Duodenal mucosa (tissue), 2 donors: ENCODE results near the gene LEKR1.

Experiments
- H3K27ac ChIP-seq: one replicate; pipeline ENCODE4 v1.7.0; 2013; ENCODE audit warnings: low read depth, low read length
- H3K27me3 ChIP-seq, 2 donors: one replicate each; pipeline ENCODE4 v1.7.0; 2013; ENCODE audit warnings: low read length in 2 of 2, control low read depth in 1 of 2; ENCODE audit not compliant: insufficient read depth in 2 of 2, control insufficient read depth in 1 of 2
- H3K36me3 ChIP-seq, 2 donors: one replicate each; pipeline ENCODE4 v1.7.0; 2013; ENCODE audit warnings: low read length in 2 of 2, control low read depth in 1 of 2; ENCODE audit not compliant: insufficient read depth in 2 of 2, control insufficient read depth in 1 of 2
- H3K4me1 ChIP-seq, 2 donors: one replicate each; pipeline ENCODE4 v1.7.0; 2013; ENCODE audit warnings: low read length in 2 of 2, control low read depth in 1 of 2; ENCODE audit not compliant: insufficient read depth in 2 of 2, control insufficient read depth in 1 of 2
- H3K4me3 ChIP-seq, 2 donors: one replicate each; pipeline ENCODE4 v1.7.0; 2013; ENCODE audit warnings: low read length in 2 of 2, low read depth in 1 of 2
- H3K9ac ChIP-seq, 2 donors: one replicate each; pipeline ENCODE4 v1.7.0; 2013; ENCODE audit warnings: low read length in 2 of 2, low read depth in 1 of 2
- H3K9me3 ChIP-seq, 2 donors: one replicate each; pipeline ENCODE4 v1.7.0; 2013; ENCODE audit warnings: low read length in 2 of 2, control low read depth in 1 of 2; ENCODE audit not compliant: control insufficient read depth in 1 of 2

The LEKR1 gene

DNA sequence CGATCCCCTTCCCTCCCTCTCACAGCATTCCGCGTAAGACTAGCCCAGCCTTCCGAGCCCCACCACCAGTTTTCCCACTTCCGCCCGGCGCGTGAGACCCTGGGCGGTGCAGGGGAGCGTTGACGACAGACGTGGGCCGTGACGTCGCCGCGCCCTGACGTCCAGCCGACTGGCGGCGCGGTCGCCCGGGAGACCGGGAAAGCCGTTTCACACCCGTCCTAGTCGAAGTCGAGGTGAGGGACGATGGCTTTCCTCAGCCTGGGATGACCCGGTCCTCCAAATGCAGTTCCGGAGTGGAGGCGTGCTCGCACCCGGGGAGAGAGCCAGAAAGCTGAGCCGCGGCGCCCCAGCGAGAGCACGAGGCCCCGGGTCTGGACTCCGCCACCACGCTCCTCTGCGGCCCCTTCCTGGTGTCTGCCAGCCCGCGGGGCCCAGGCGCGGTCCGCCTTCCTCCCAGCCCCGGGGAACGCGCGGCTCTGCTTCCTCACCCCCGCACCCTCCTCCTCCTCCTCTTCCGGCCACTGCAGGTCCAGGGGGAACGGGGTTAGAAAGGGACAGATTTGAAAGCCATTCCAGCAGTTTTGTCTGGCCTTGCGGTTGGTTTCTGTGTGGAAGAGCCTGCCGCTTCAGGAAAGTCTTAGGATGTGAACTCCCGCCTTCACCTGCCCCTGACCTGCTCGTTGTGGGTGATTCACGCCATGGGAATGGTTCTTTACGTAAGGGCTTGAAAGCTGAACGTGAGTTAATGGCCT is at the start of gene LEKR1:
Gene LEKR1, plus strand, starts transcription at position 210 of the 752 bp plus-strand sequence. CDS start 2,977 bp downstream, outside the sequence.
- peak within 1 kb of the TSS; percentile 83 to 84 for H3K4me3 ChIP-seq
- peak within 1 kb of the TSS; percentile 94 for H3K9ac ChIP-seq
- no peaks in the 10 kb centered on the region for H3K9me3 ChIP-seq
- no peaks in the 10 kb centered on the region for H3K36me3 ChIP-seq
- H3K27me3 ChIP-seq: no peaks in the 10 kb centered on the region
- peak within 1 kb of the TSS; percentile 97 for H3K27ac ChIP-seq
- H3K4me1 ChIP-seq: peaks cover 8 to 10% of the 10 kb centered on the region in 2 donors

DNA sequence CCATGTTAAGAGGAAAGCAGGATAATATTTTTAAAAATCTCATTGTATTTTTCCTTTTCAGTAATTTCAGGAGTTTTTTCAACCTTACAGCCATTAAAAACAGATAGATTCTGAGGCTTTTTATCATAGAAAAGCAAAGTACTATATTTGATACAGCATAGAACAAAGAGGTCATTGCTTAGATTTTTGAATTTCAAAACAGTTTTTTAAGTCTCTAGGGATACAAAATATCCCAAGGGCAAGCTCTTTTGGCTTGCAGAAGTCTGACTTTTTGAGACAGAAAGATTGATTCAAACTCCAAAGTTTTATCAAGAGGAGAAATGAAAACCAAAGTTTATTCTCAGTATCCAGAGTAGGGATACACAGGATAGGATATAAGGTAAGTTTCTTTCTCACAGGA is 49.3 kb upstream of the LEKR1 start:
- Histone ChIP-seq H3K27ac (no peak overlapping the region), H3K9ac (no peak overlapping the region)

DNA sequence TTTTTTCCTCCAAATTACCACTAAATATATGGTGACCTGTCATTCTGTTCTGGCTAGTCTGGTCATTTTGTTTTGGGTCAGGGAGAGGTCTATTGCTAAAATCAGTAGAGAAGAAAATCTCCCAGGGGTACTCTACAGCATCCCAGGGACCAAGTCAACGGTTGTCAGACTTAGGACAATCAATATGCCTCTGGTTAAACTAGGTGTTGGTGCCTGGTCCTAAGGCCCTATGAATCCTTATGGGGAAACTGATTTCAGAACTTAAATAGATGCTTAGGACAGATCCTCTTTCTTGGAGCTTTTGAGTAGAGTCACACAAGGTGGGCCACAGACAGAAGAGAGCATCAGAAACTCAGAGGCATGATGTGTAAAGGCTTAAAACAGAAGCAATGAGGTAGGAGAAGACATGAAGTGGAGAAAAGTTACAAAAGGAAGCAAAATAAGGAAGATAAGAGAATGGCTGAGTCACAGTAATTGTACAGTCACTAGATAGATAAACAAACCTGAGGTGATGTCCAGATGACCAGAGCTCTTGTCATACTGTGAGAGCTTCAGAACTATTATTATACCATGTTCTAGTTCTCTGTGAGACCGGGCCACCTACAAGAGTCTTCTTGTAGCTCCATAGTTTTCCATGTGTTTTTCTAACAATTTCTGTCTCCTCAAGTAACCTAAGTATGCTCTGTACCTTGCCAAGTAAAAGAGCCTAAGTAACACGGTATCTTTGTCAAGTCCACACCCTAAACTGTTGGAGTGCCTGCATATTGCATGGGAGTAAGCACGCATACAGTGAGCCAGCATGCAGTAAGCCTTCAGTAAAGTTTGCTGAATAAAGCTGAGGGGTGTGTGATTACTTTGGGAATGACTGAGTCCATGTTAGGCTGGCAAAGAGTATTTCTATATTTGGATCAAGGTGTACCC is 44.6 kb upstream of the LEKR1 start:
- Histone ChIP-seq H3K27ac (no peak overlapping the region), H3K27me3 (no peaks in the 10 kb centered on the region), H3K4me1 (no peaks in the 10 kb centered on the region), H3K4me3 (no peak overlapping the region), H3K9me3 (no peaks in the 10 kb centered on the region), H3K9ac (no peak overlapping the region), H3K36me3 (no peaks in the 10 kb centered on the region)

More for the DNA sequence above, 49.3 kb upstream of the LEKR1 start:
- Histone ChIP-seq H3K4me1 (no peaks in the 10 kb centered on the region), H3K9me3 (no peaks in the 10 kb centered on the region), H3K36me3 (no peaks in the 10 kb centered on the region), H3K4me3 (no peak overlapping the region), H3K27me3 (no peaks in the 10 kb centered on the region)

DNA sequence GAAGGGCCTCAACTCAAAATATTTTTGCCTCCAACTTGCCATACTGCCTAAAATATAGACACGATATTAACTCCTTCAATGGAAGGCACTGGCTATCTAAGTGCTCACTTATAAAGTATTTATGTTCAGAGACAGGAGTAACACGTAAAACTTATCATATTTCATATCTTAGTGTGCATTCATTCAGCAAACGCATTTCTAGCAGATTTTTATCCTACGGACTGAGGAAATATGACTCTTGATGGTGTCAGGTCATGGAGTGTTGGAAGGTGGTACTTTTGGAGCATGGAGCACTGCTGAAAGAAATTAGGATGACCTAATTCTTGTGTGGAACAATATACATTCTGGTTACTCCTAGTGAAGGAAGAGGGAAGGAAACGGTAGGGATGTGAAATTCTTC is 43.8 kb upstream of the LEKR1 start:
- H3K27ac ChIP-seq: no peak overlapping the region
- no peaks in the 10 kb centered on the region for H3K27me3 ChIP-seq
- H3K4me3 ChIP-seq: no peak overlapping the region
- H3K36me3 ChIP-seq: no peaks in the 10 kb centered on the region
- H3K4me1 ChIP-seq: no peaks in the 10 kb centered on the region
- H3K9me3 ChIP-seq: no peaks in the 10 kb centered on the region
- H3K9ac ChIP-seq: no peak overlapping the region

DNA sequence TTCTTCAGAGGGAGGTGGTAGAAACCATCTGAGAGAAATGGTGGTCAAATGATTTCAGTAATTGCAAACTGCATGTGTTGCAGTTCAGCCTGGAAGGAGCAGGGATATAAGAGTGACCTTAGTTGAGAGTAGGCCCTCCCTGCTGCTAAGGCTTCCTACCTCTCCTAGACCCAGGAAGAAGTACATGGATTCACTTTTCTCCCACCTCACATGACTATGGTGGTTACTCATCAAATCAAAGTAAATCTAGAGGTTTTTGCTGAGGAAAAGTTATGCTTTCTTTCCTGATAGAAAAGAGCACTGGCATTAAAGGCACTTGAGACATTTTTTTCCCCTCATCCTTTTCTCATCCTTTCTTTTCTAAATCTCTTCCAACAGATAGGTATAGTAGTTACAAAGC is 43.2 kb upstream of the LEKR1 start:
- Histone ChIP-seq H3K9ac (no peak overlapping the region), H3K27me3 (no peaks in the 10 kb centered on the region), H3K4me3 (no peak overlapping the region), H3K27ac (no peak overlapping the region), H3K36me3 (no peaks in the 10 kb centered on the region), H3K4me1 (no peaks in the 10 kb centered on the region), H3K9me3 (no peaks in the 10 kb centered on the region)

DNA sequence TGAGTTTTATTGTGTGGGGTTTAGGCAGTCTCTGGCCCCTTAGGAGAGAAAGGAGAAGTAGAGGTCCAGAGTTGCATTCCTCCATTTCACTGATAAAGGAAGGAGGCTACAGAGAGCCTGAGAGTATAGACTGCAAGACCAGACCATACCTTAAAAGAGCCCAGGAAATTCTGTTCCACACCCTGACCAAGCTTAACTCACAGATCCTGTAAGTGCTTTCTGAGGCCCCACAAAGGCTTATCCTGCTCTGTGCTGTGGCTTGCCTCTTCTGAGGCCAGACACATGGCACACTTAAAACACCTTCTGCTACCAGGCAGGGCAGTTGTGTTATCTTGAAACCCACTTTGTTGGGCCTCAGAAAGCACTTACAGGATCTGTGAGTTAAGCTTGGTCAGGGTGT is 39.2 kb upstream of the LEKR1 start:
- Histone ChIP-seq H3K9ac (no peak overlapping the region), H3K4me3 (no peak overlapping the region), H3K36me3 (no peaks in the 10 kb centered on the region), H3K9me3 (no peaks in the 10 kb centered on the region), H3K27me3 (no peaks in the 10 kb centered on the region), H3K4me1 (no peaks in the 10 kb centered on the region), H3K27ac (no peak overlapping the region)

DNA sequence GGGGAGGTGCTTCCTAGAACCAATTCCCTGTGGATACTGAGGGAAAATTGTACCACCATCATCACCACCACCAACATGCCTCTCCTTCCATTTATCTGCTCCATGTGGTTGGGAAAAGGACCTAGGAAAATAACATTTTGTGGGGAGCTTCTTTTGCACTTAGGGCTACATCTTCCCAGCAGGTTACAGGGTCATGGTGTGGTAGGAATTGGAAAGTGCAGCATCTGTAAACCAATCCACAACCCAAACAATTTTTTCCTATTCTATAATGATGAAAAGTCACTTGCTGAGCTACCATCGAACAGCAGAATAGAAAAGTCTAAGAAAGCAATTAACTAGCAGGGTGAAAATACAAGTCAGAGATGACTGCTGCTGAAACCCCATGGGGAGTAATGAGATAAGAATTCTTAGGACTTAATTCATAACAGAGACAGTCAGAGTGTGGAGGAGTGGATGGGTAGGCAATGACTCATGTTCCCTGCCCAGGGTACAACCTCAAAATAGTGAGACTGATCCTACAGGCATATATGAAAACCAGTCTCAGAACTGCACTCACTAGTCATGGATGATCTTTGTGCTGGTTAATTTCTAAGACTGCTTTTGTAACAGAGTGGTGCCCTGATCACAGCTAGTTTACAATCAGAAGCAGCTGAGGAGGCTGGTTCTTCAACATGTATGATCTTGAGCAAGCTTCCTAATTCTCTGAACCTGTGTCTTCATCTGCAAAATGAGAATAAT is 38.1 kb upstream of the LEKR1 start:
- H3K27ac ChIP-seq: no peak overlapping the region
- H3K4me1 ChIP-seq: no peaks in the 10 kb centered on the region
- no peaks in the 10 kb centered on the region for H3K27me3 ChIP-seq
- no peak overlapping the region for H3K9ac ChIP-seq
- no peaks in the 10 kb centered on the region for H3K36me3 ChIP-seq
- no peak overlapping the region for H3K4me3 ChIP-seq
- H3K9me3 ChIP-seq: no peaks in the 10 kb centered on the region

DNA sequence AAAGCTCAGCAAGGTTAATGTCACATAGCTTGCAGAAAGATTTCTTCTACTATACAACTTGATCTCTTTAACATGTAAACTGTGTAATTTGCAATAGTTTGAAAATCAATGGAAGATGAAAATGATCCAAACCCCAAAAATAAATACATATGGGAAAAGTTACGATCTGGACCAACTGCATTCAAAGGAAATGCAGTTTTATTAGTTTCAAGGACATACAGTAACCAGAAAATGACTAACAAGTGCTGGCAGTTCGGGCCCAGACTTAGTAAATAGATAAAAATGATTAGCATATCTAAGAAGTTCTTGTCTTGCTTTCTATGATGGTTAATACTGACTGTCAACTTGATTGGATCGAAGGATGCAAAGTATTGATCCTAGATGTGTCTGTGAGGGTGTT is 37.3 kb upstream of the LEKR1 start:
- Histone ChIP-seq H3K36me3 (no peaks in the 10 kb centered on the region), H3K4me1 (no peaks in the 10 kb centered on the region), H3K9me3 (no peaks in the 10 kb centered on the region), H3K27ac (no peak overlapping the region), H3K9ac (no peak overlapping the region), H3K4me3 (no peak overlapping the region), H3K27me3 (no peaks in the 10 kb centered on the region)

DNA sequence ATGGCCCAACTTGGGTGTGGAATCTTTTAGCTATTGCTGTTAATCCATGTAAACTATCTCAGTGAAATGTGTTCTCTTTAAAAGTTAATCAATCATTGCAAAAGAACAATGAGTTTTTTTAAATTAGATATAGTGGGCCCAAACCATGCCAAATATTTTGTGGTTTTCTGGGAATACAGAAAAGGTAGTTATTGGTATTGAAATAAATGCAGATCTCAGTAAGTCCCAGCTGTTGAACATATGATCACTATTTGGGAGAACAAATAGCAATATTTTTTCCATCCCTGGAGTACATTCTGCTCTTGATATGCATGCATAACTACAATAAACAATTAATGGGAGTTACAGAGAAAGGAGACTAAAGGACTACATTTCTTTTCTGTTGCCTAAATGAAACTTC is 36.0 kb upstream of the LEKR1 start:
- no peak overlapping the region for H3K27ac ChIP-seq
- no peak overlapping the region for H3K4me3 ChIP-seq
- no peaks in the 10 kb centered on the region for H3K9me3 ChIP-seq
- H3K9ac ChIP-seq: no peak overlapping the region
- no peaks in the 10 kb centered on the region for H3K36me3 ChIP-seq
- H3K4me1 ChIP-seq: no peaks in the 10 kb centered on the region
- H3K27me3 ChIP-seq: no peaks in the 10 kb centered on the region

DNA sequence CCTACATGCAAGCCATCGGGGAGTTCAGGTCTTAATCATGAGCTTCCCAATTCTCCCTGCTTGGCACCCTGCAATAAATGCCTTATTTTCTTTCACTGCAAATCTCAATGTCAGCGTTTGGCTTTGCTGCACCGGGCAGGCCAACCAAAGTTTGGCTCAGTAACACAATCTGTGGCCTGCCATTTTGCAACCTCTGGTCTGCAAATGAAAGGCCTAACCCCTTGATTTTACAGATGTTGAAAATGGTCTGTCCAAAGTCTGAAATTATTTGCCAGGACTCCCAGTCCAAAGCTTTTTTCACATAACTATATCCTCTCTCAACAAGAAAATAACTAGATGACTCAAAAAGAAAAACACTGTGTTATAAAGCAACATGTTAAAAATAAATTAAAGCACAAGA is 34.0 kb upstream of the LEKR1 start:
- Histone ChIP-seq H3K9ac (no peak overlapping the region), H3K9me3 (no peaks in the 10 kb centered on the region), H3K4me1 (peaks cover 6 to 10% of the 10 kb centered on the region in 2 donors), H3K27ac (no peak overlapping the region), H3K27me3 (no peaks in the 10 kb centered on the region), H3K36me3 (no peaks in the 10 kb centered on the region), H3K4me3 (no peak overlapping the region)
